Measurements from ENCODE around the gene TBCCD1. TPM values are rescaled to one million over a fixed set of nuclear protein-coding genes. Genes with fewer than 3 reads are reported as not detected.

TBCCD1 gene
- total RNA-seq, 4 donors from 2014 or later: 16.6 to 19.8 (median 17.6) TPM

DNA sequence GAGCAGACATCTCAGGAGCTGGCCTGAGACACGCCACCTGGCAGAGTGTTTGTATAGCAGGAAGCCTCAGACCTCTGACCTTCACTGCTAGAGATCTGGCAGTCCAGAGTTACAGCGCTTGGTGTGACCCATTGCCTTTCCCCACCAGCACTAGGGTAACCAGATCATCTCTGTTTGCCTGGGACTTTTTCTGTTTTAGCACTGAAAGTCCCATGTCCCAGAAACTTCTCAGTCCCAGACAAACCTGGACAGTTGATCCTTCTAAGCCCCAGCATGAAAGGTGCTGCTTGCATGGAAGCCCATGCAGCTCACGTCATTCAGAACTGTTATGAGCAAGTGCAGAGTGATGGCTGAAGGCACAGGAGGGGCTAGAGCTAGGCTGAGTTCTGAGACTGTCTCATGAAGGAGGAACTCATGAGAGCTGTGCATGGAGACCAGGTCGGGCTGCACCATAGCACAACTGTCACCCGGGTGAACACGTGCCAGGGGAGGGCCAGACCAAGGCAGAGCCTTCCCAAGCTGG, 27.5 kb upstream of the TBCCD1 start:
- Histone ChIP-seq H3K27me3 (no peaks in the 10 kb centered on the region), H3K4me3 (no peak overlapping the region), H3K27ac (no peak overlapping the region), H3K9me3 (no peaks in the 10 kb centered on the region), H3K36me3 (no peaks in the 10 kb centered on the region), H3K4me1 (peaks cover 4% of the 10 kb centered on the region)
- no peak for TF ChIP-seq POLR2A (IDR thresholded peaks at IDR 0.05)
- TF ChIP-seq POLR2AphosphoS5 (IDR thresholded peaks at IDR 0.05): no peak
- no peak for TF ChIP-seq EP300 (IDR thresholded peaks at IDR 0.05)
- TF ChIP-seq, protein P1, sequence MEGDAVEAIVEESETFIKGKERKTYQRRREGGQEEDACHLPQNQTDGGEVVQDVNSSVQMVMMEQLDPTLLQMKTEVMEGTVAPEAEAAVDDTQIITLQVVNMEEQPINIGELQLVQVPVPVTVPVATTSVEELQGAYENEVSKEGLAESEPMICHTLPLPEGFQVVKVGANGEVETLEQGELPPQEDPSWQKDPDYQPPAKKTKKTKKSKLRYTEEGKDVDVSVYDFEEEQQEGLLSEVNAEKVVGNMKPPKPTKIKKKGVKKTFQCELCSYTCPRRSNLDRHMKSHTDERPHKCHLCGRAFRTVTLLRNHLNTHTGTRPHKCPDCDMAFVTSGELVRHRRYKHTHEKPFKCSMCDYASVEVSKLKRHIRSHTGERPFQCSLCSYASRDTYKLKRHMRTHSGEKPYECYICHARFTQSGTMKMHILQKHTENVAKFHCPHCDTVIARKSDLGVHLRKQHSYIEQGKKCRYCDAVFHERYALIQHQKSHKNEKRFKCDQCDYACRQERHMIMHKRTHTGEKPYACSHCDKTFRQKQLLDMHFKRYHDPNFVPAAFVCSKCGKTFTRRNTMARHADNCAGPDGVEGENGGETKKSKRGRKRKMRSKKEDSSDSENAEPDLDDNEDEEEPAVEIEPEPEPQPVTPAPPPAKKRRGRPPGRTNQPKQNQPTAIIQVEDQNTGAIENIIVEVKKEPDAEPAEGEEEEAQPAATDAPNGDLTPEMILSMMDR (IDR thresholded peaks at IDR 0.05): no peak
- WGBS: 77% methylated on average over 6 of the region's 6 CpGs
- no peak for DNase-seq (ENCODE audit: low spot score in 2 of 2)

DNA sequence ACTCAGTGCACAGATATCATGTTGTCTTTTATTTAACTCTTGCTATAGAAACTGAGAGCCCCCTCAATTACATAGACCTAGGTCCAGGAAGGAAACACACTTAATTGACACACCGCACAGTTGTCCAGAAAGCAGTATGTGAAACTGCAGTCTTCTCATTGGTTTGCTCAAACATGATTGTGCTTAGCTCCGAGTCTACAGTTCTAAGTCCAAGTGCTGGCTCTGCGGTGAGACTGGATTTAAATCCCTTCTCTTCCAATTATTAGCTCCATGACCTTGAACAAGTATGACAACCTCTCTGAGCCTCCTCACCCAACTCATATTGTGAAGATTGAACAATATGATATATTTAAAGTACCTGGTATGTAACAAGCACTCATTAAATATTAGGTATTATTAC, 26.7 kb upstream of the TBCCD1 start:
- 97% methylated on average over 3 of the region's 3 CpGs for WGBS
- H3K4me3 ChIP-seq: no peak overlapping the region
- peaks cover 9% of the 10 kb centered on the region for H3K4me1 ChIP-seq
- no peak overlapping the region for H3K27ac ChIP-seq
- no peaks in the 10 kb centered on the region for H3K9me3 ChIP-seq
- H3K27me3 ChIP-seq: no peaks in the 10 kb centered on the region
- DNase-seq (ENCODE audit: low spot score in 2 of 2): no peak
- TF ChIP-seq EP300 (IDR thresholded peaks at IDR 0.05) (no peak), POLR2AphosphoS5 (IDR thresholded peaks at IDR 0.05) (no peak), POLR2A (IDR thresholded peaks at IDR 0.05) (no peak)
- TF ChIP-seq, protein P1 (IDR thresholded peaks at IDR 0.05): no peak
- H3K36me3 ChIP-seq: no peaks in the 10 kb centered on the region

DNA sequence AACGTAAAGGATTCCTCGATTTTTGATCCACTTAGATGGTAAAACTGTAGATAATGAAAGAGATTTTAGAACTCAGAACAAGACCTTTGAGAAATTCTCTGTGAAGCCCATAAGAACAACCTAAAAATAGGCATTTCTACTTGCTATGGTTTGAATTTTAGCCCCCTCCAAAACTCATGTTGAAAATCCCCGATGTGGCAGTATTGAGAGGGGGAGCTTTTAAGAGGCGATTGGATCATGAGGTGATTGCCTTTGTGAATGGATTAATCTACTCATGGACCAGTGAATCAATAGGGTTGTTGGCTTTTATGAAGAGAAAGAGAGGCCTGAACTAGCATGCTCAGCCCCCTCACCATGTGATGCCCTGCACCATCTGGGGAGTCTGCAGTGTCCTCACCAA, 25.5 kb upstream of the TBCCD1 start:
- H3K36me3 ChIP-seq: no peaks in the 10 kb centered on the region

DNA sequence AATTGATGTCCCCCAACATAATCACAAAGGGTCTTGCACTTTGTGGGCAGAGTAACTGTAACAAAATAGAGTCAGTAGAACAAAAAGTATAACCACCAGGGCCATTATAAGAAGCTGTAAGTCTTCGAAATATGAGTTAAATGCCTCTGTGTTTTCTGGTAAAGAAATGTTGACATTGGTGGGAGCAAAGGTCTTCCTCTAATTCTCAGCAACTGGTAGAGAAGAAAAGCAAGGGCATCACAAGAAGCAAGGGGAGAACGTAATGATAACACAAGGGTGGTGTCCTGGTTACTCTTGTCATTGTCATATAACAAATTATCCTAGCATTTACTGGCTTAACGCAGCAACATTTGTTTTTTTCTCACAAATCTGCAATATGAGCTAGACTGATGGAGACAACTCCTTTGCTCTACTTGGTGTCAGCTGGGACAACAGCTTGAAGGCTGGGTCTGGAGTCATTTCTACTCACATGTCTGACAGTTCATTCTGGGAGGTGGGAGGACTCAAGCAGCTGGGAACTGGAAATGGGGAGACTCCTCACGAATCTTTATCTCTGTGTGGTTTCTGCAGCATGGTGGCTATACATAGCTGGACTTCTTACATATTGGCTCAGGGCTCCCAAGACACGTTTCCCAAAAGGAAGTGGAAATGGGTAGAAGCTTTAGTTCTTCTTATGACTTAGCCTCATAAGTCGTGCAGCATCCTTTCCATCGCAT, 23.6 kb upstream of the TBCCD1 start:
- H3K4me1 ChIP-seq: peaks cover 15% of the 10 kb centered on the region
- DNase-seq (ENCODE audit: low spot score in 2 of 2): no peak
- peaks cover 5% of the 10 kb centered on the region for H3K36me3 ChIP-seq
- no peaks in the 10 kb centered on the region for H3K27me3 ChIP-seq
- no peak overlapping the region for H3K4me3 ChIP-seq
- 78% methylated on average over 7 of the region's 7 CpGs for WGBS
- H3K9me3 ChIP-seq: no peaks in the 10 kb centered on the region
- no peak overlapping the region for H3K27ac ChIP-seq
- TF ChIP-seq, protein P1 (IDR thresholded peaks at IDR 0.05): no peak
- TF ChIP-seq POLR2A (IDR thresholded peaks at IDR 0.05) (no peak), POLR2AphosphoS5 (IDR thresholded peaks at IDR 0.05) (no peak), EP300 (IDR thresholded peaks at IDR 0.05) (no peak)

More for the DNA sequence above, 25.5 kb upstream of the TBCCD1 start:
- H3K27ac ChIP-seq: no peak overlapping the region
- no peak for DNase-seq (ENCODE audit: low spot score in 2 of 2)
- WGBS: 92% methylated on average over 4 of the region's 4 CpGs
- H3K4me1 ChIP-seq: peaks cover 15% of the 10 kb centered on the region
- H3K27me3 ChIP-seq: no peaks in the 10 kb centered on the region
- TF ChIP-seq POLR2A (IDR thresholded peaks at IDR 0.05): no peak
- TF ChIP-seq EP300 (IDR thresholded peaks at IDR 0.05): no peak
- TF ChIP-seq, protein P1 (IDR thresholded peaks at IDR 0.05): no peak
- TF ChIP-seq POLR2AphosphoS5 (IDR thresholded peaks at IDR 0.05): no peak
- H3K4me3 ChIP-seq: no peak overlapping the region
- no peaks in the 10 kb centered on the region for H3K9me3 ChIP-seq

DNA sequence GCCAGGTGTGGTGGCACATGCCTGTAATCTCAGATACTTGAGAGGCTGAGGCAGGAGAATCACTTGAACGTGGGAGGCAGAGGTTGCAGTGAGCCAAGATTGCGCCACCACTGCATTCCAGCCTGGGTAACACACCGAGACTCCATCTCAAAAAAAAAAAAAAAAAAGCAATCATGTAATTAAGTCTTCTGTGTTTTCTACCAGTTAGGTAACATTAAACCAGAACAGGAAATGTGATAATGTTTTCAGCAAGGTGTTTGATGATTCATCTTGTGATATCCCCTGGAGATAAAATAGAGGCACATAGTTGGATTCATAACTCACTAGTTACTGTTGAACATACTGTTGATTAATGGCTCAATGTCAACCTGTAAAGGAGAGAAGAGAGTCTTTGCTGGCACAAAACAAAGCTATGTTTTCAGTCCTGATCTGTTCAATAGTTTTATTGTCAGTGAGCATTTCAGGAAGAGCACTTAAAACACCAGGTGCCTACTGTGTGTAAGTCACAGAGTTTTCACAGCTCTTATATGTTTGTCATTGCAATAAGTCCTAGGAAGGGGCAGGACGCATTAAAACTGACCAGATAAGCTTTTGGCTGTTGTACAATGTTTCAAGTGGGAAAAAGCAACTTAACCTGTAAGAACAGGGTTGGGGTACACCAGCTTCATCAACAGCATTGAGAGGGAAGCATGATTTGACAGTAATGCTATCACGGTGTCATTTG, 22.9 kb upstream of the TBCCD1 start:
- no peak overlapping the region for H3K4me3 ChIP-seq
- H3K36me3 ChIP-seq: peaks cover 13% of the 10 kb centered on the region
- DNase-seq (ENCODE audit: low spot score in 2 of 2): no peak
- no peaks in the 10 kb centered on the region for H3K27me3 ChIP-seq
- H3K9me3 ChIP-seq: no peaks in the 10 kb centered on the region
- peaks cover 15% of the 10 kb centered on the region for H3K4me1 ChIP-seq
- TF ChIP-seq POLR2AphosphoS5 (IDR thresholded peaks at IDR 0.05) (no peak), EP300 (IDR thresholded peaks at IDR 0.05) (no peak), POLR2A (IDR thresholded peaks at IDR 0.05) (no peak)
- TF ChIP-seq, protein P1 (IDR thresholded peaks at IDR 0.05): no peak
- H3K27ac ChIP-seq: no peak overlapping the region
- WGBS: 49% methylated on average over 5 of the region's 5 CpGs
